HG02970 (cell line): ENCODE measurements around the gene SBNO2.
"Not testable (repeated sequence)": the region's sequence is repeated elsewhere in the genome, so short reads cannot be mapped to it uniquely, and the experiment has no call there.

Source experiments
- ATAC-seq: cut with Tn5 transposase; IDR thresholded peaks from one replicate; pipeline ENCODE4 v1.9.1; 2021; ENCODE audit warnings: mild to moderate bottlenecking, moderate library complexity, moderate number of reproducible peaks; ENCODE audit not compliant: unreplicated experiment, low FRiP score

Gene SBNO2

GRCh38 chr19:1141944-1142343 is 32.1 kb downstream of the SBNO2 start:
- no peak for ATAC-seq

GRCh38 chr19:1140272-1141027 is 33.6 kb downstream of the SBNO2 start:
- no peak for ATAC-seq

- ATAC-seq = no peak
Measured at GRCh38 chr19:1139126-1139525, 34.9 kb downstream of the SBNO2 start.

- ATAC-seq = no peak
Measured at GRCh38 chr19:1138121-1138520, 35.9 kb downstream of the SBNO2 start.

- no peak for ATAC-seq
Measured at GRCh38 chr19:1136621-1137317, 37.3 kb downstream of the SBNO2 start.

- ATAC-seq = no peak
Measured at GRCh38 chr19:1136201-1136600, 37.9 kb downstream of the SBNO2 start.

- no peak for ATAC-seq
Measured at GRCh38 chr19:1135454-1135853, 38.6 kb downstream of the SBNO2 start.

GRCh38 chr19:1134431-1134830 is 39.6 kb downstream of the SBNO2 start:
- ATAC-seq = no peak

GRCh38 chr19:1133471-1133929 is 40.6 kb downstream of the SBNO2 start:
- peak; percentile 28 for ATAC-seq

GRCh38 chr19:1132552-1133383 is 41.3 kb downstream of the SBNO2 start:
- ATAC-seq = peak; percentile 4

GRCh38 chr19:1131718-1132551 is 42.1 kb downstream of the SBNO2 start:
- peak; percentile 42 for ATAC-seq

- ATAC-seq = no peak
Measured at GRCh38 chr19:1130771-1131717, 43.0 kb downstream of the SBNO2 start.

GRCh38 chr19:1129535-1129934 is 44.5 kb downstream of the SBNO2 start:
- no peak for ATAC-seq

GRCh38 chr19:1129084-1129483 is 45.0 kb downstream of the SBNO2 start:
- ATAC-seq = not testable (repeated sequence)

- ATAC-seq = no peak
Measured at GRCh38 chr19:1128106-1128505, 46.0 kb downstream of the SBNO2 start.

GRCh38 chr19:1126984-1127760 is 46.9 kb downstream of the SBNO2 start:
- no peak for ATAC-seq

- ATAC-seq = no peak
Measured at GRCh38 chr19:1125601-1126467, 48.2 kb downstream of the SBNO2 start.
